ENCODE measurements around the gene ESRRB. TPM values are rescaled to one million over a fixed set of nuclear protein-coding genes. Genes with fewer than 3 reads are reported as not detected.

The ESRRB gene
- polyA plus RNA-seq, 1 of the 3 experiments (the other 2 are of a cell fraction) = 0.05 TPM

DNA sequence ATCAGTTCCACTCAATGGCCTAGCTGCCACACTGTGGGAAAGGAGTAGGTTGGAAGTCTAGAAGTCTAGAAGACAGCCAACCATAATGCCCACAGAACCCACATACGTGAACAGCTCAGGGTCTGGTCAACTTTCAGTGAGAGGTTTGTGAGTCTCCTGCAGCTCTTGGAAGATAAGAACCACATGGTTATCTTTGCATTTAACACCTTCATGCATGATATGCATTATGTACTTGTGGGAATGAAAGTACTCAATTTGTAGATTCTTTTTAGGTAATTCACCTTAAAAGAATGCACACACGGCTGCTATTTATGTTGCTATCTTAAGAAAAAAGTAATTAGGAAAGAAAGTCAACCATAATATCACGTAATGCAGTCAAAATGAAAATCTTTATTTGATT is 126.7 kb downstream of the ESRRB start:
- ChIA-PET POLR2A (no interaction called here), CTCF (interaction anchor here (1.4 kb wide), 1 partner anchor 142 kb away, joined by 5 read pairs; no protein-coding TSS in a partner anchor)
- DNase-seq = no peak

DNA sequence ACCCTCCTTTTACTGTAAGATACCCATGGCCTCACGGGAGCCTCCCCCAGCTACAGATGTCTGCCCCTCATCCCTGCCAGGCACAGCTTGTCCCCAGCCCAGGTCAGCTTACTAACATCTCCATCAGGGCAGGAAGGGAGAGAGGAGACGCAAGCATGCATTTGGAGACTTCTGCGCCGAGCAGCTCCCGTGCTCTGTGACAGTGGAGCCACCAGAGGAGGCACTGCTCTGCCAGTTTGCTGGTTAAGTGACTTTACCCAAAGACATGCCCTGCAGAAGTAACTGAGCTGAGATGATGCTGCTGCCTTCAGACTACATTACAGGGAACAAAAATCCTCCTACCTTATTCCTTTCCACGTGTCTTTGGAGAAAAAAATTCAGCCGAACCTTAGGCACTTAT is 133.4 kb downstream of the ESRRB start:
- no peak for DNase-seq
- WGBS (ENCODE audit: low lambda C conversion rate) = 40% methylated on average over 4 of the region's 7 CpGs
- Histone ChIP-seq H3K27me3 (ENCODE audit: insufficient read depth) (no peaks in the 10 kb centered on the region), H4K20me1 (ENCODE audit: insufficient read depth) (no peaks in the 10 kb centered on the region), H3K4me2 (no peak overlapping the region), H3K9me2 (no peaks in the 10 kb centered on the region), H3K9me3 (no peaks in the 10 kb centered on the region), H3K27ac (ENCODE audit: low read depth in 2 of 2, low read length in 1 of 2) (no peak overlapping the region), H3K4me1 (ENCODE audit: control insufficient read depth in 1 of 2, insufficient read depth in 2 of 2, low read depth in 1 of 2, low read length in 1 of 2) (peaks cover 0 to 10% of the 10 kb centered on the region in 2 experiments; a peak in 1 of 4 replicates), H3K4me3 (ENCODE audit: low read depth in 2 of 2, low read length in 1 of 2) (no peak overlapping the region), H3K9ac (no peak overlapping the region), H3K79me2 (ENCODE audit: insufficient read depth) (no peaks in the 10 kb centered on the region), H3K36me3 (replicated peaks in 1 of 2; ENCODE audit: control insufficient read depth in 1 of 2, insufficient read depth in 2 of 2, low read length in 1 of 2) (no peaks in the 10 kb centered on the region), H3F3A (replicated peaks; ENCODE audit: insufficient read depth) (no peaks in the 10 kb centered on the region), H2AFZ (ENCODE audit: low read depth) (no peak overlapping the region)
- ChIA-PET CTCF (interaction anchor here (0.7 to 3.2 kb wide), 9 partner anchors 8 to 459 kb away, joined by 3 to 11 read pairs (median 4); no protein-coding TSS in a partner anchor), POLR2A (no interaction called here)
- TF ChIP-seq RAD21 (IDR thresholded peaks at IDR 0.05; ENCODE audit: low read length) (peak; percentile 12; the same call in 1 of the 2 replicates), FOSL2 (IDR thresholded peaks at IDR 0.05; ENCODE audit: borderline replicate concordance, low read depth) (no peak)

More for the DNA sequence above, 126.7 kb downstream of the ESRRB start:
- Histone ChIP-seq H3K36me3 (replicated peaks in 1 of 2; ENCODE audit: control insufficient read depth in 1 of 2, insufficient read depth in 2 of 2, low read length in 1 of 2) (no peaks in the 10 kb centered on the region), H3K79me2 (ENCODE audit: insufficient read depth) (no peaks in the 10 kb centered on the region), H3K9me3 (no peaks in the 10 kb centered on the region), H3K27ac (ENCODE audit: low read depth in 2 of 2, low read length in 1 of 2) (no peak overlapping the region), H3K4me2 (no peak overlapping the region), H4K20me1 (ENCODE audit: insufficient read depth) (no peaks in the 10 kb centered on the region), H3K9me2 (no peaks in the 10 kb centered on the region), H2AFZ (ENCODE audit: low read depth) (no peak overlapping the region), H3K9ac (no peak overlapping the region), H3K4me1 (ENCODE audit: control insufficient read depth in 1 of 2, insufficient read depth in 2 of 2, low read depth in 1 of 2, low read length in 1 of 2) (peaks cover 5 to 18% of the 10 kb centered on the region in 2 experiments; a peak in 2 of 4 replicates), H3K27me3 (ENCODE audit: insufficient read depth) (no peaks in the 10 kb centered on the region), H3K4me3 (ENCODE audit: low read depth in 2 of 2, low read length in 1 of 2) (no peak overlapping the region), H3F3A (replicated peaks; ENCODE audit: insufficient read depth) (no peaks in the 10 kb centered on the region)
- WGBS (ENCODE audit: low lambda C conversion rate) = 50% methylated on average over 3 of the region's 3 CpGs
- TF ChIP-seq FOXM1 (IDR thresholded peaks at IDR 0.05; ENCODE audit: low read depth) = no peak
- TF ChIP-seq PBX3 (IDR thresholded peaks at IDR 0.05) = no peak
- TF ChIP-seq MEF2A (IDR thresholded peaks at IDR 0.05; ENCODE audit: borderline replicate concordance, low read depth) = no peak
- TF ChIP-seq FOXJ3 (CRISPR knock-in tag; IDR thresholded peaks at IDR 0.05) = no peak

DNA sequence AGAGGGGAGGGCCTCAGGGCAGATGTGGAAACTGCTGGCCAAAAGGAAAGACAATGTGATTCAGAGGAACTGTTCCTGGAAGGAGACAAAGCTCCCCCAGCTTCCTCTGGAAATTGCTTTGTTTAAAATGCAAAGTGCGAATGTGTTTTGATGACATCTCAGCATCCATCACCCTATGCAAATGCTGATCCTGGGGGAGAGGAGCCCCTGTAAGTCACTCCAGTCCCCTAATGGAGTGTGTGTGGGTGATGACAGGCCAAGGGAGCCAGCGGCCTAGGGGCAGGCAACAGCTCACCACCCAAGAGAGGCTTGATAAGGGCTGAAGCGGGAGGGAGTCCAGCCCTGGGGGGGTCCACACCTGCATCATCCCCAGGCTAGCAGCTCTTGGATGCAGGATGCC is 134.2 kb downstream of the ESRRB start:
- 13% methylated on average over 3 of the region's 3 CpGs for WGBS (ENCODE audit: low lambda C conversion rate)
- TF ChIP-seq ELF1 (IDR thresholded peaks at IDR 0.05) = no peak
- no peak for TF ChIP-seq FOXM1 (IDR thresholded peaks at IDR 0.05; ENCODE audit: low read depth)
- TF ChIP-seq TEAD4 (IDR thresholded peaks at IDR 0.05; ENCODE audit: borderline replicate concordance, insufficient read depth) = no peak
- TF ChIP-seq RAD21 (IDR thresholded peaks at IDR 0.05; ENCODE audit: low read length) = no peak
- TF ChIP-seq EZH2phosphoT487 (IDR thresholded peaks at IDR 0.05; ENCODE audit: borderline replicate concordance, low read depth) = no peak
- TF ChIP-seq CHD2 (IDR thresholded peaks at IDR 0.05; ENCODE audit: low read length, partially characterized antibody) = no peak
- TF ChIP-seq, protein P1, sequence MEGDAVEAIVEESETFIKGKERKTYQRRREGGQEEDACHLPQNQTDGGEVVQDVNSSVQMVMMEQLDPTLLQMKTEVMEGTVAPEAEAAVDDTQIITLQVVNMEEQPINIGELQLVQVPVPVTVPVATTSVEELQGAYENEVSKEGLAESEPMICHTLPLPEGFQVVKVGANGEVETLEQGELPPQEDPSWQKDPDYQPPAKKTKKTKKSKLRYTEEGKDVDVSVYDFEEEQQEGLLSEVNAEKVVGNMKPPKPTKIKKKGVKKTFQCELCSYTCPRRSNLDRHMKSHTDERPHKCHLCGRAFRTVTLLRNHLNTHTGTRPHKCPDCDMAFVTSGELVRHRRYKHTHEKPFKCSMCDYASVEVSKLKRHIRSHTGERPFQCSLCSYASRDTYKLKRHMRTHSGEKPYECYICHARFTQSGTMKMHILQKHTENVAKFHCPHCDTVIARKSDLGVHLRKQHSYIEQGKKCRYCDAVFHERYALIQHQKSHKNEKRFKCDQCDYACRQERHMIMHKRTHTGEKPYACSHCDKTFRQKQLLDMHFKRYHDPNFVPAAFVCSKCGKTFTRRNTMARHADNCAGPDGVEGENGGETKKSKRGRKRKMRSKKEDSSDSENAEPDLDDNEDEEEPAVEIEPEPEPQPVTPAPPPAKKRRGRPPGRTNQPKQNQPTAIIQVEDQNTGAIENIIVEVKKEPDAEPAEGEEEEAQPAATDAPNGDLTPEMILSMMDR (IDR thresholded peaks at IDR 0.05) = no peak
- TF ChIP-seq GABPA (IDR thresholded peaks at IDR 0.05; ENCODE audit: low read depth) = no peak
- TF ChIP-seq SMC3 (IDR thresholded peaks at IDR 0.05; ENCODE audit: low read depth, low read length) = no peak
- TF ChIP-seq NRF1 (IDR thresholded peaks at IDR 0.05; ENCODE audit: low read depth, low read length) = no peak
- no peak for TF ChIP-seq POLR2AphosphoS5 (IDR thresholded peaks at IDR 0.05; ENCODE audit: low read depth, low read length)
- no peak for TF ChIP-seq FOXJ3 (CRISPR knock-in tag; IDR thresholded peaks at IDR 0.05)
- TF ChIP-seq MEF2A (IDR thresholded peaks at IDR 0.05; ENCODE audit: borderline replicate concordance, low read depth) = no peak
- no peak for TF ChIP-seq SIN3A (IDR thresholded peaks at IDR 0.05; ENCODE audit: borderline replicate concordance, low read depth, low read length)
- TF ChIP-seq RFX5 (IDR thresholded peaks at IDR 0.05; ENCODE audit: low read length) = no peak
- TF ChIP-seq IRF3 (IDR thresholded peaks at IDR 0.05; ENCODE audit: low read depth, low read length) = no peak

More for the DNA sequence above, 134.2 kb downstream of the ESRRB start:
- no peak overlapping the region for H3K4me2 ChIP-seq
- no peak for DNase-seq
- no peaks in the 10 kb centered on the region for H3K9me2 ChIP-seq
- no peaks in the 10 kb centered on the region for H4K20me1 ChIP-seq (ENCODE audit: insufficient read depth)
- H2AFZ ChIP-seq (ENCODE audit: low read depth) = no peak overlapping the region
- H3K27ac ChIP-seq (ENCODE audit: low read depth in 2 of 2, low read length in 1 of 2) = no peak overlapping the region
- H3K4me3 ChIP-seq (ENCODE audit: low read depth in 2 of 2, low read length in 1 of 2) = no peak overlapping the region
- H3K9me3 ChIP-seq = no peaks in the 10 kb centered on the region
- ChIA-PET POLR2A (no interaction called here), CTCF (interaction anchor here (0.9 to 3.2 kb wide), 5 partner anchors 10 to 460 kb away, joined by 3 to 11 read pairs (median 4); no protein-coding TSS in a partner anchor)
- no peaks in the 10 kb centered on the region for H3K79me2 ChIP-seq (ENCODE audit: insufficient read depth)
- no peak overlapping the region for H3K9ac ChIP-seq
- H3K36me3 ChIP-seq (replicated peaks in 1 of 2; ENCODE audit: control insufficient read depth in 1 of 2, insufficient read depth in 2 of 2, low read length in 1 of 2) = no peaks in the 10 kb centered on the region
- H3K27me3 ChIP-seq (ENCODE audit: insufficient read depth) = no peaks in the 10 kb centered on the region
- H3K4me1 ChIP-seq (ENCODE audit: control insufficient read depth in 1 of 2, insufficient read depth in 2 of 2, low read depth in 1 of 2, low read length in 1 of 2) = peaks cover 0 to 10% of the 10 kb centered on the region in 2 experiments; a peak in 1 of 4 replicates
- H3F3A ChIP-seq (replicated peaks; ENCODE audit: insufficient read depth) = no peaks in the 10 kb centered on the region
